Central memory CD4-positive, alpha-beta T cell (primary cell): ENCODE measurements around the gene BTF3.

Experiments used
- DNase-seq: peaks from one replicate; pipeline ENCODE4 v3.0.0; 2022

BTF3 gene

DNA sequence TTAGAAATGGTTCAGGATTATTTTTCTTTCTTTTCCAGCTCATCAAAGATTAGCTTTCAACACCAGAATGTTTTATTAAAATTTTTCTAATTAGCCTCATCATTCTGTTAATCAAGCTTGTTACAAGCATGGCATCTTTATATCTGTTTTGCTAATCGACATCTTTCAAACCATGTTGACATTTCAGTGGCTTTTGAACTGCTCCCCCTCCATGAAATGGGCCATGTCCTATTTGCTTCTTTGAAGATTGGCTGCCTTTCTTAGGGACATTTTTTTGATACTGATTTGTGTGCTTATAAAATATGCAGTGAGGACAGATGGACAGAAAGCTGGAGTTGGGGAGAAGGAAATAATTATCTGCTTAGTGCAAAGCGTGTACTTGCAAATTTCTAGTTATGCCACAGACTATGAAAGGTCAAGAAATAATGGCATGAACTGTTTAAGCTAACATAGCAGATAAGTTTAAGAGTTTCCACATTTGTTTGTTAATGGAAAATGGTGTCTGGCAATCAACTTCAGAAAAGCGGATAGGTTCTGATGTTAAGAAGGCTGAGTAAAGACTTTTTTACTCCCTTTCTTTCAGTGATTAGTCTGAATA, 27.5 kb downstream of the BTF3 start:
- no peak for DNase-seq

DNA sequence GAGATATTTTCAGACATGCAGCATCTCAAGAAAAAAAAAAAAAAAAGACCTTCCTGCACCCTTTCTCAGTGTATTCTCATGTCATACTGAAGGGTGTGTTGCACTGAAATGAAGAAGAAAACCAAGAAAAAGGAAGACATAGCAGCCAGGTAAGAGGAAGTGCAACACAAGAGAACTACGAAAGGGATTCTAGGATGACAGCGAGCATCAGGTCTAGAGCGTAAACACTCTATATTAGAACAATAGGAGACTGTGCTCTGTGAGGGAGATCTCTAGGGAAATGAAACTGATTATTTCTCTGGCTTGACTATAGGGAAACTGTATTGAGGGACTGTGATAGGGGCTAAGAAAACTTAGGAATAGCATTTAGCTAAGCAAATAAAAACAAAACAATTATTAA, 30.0 kb downstream of the BTF3 start:
- no peak for DNase-seq

DNA sequence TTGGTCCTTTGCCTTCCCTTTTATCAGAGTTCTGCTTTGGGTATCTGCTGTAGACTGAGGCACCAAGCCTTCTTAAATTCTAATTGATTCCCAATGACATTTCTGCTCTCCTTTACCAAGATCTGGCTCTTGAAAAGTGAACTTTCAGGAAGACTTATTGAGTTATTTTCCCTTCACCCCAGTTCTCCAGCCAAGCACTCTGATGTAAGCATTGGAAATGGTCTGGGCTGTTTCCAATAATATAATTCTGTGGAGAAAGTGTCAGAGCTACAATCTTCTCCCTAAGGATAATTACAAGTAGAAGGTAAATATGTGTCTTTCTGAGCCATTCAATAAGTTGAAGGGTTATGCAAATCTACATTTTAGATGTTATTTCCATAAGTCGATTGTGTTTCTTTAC, 30.8 kb downstream of the BTF3 start:
- DNase-seq = no peak

GRCh38 chr5:73531356-73531755, 33.1 kb downstream of the BTF3 start:
- no peak for DNase-seq

DNA sequence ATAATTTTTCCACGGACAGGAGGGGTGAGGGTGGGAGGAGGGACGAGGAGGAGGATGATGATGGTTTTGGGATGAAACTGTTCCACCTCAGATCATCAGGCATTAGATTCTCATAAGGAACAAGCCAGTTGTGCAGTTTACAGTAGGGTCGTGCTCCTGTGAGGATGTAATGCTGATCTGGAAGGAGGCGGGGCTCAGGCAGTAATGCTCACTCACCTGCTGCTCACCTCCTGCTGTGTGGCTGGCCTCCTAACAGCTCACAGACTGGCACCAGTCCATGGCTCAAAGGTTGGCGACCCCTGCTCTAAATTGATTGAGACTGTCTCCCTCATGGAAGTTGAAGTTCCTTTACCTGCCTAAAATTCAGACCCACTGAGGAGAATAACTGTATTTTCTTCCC, 34.0 kb downstream of the BTF3 start:
- DNase-seq = no peak

DNA sequence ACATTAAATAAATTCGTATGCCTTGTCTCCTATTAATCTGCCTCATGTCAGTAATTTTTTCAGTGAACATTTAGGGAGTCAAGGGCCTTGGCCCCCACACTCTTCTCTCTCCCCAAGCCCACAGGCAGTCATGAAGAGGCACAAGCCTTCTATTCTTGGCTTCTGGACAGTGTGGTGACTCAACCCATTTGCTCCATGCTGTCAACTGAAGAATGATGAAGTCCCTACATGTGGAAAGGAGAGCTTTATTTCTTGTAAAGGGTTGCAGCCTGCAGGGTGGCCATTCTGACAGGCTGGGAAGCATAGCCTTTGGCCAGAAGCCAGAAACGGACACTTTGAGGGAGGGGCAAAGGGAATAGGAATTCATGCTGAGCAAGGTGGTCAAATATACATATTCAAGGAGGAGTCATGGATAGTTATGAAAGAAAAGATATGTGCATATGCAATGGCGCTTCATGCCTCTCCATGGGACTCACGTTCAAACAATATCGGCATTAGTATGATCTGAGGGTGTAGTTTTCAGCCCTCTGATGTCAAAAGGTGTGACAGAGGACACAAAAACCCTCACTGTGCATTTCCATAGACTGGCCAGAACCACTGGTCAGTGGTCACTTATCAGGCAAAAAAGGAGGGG, 35.9 kb downstream of the BTF3 start:
- DNase-seq = no peak

DNA sequence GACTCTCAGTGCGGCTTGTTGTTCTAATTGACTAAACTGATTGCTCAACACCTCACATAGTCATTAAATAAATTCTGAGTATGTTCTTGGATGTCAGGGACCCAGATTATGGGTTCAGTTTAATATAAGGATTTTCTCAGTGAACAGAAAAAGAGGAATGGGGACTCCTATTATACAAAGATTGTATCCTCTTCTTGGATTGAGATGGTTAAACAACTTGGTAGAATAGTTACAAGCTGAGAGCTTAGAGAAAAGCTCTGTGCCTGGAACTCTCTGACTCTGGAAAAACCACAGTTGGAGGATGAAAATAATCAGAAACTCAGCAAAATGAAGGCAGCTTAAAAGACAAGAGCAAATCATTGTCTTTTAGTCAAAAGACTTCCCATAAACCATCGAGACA, 36.7 kb downstream of the BTF3 start:
- no peak for DNase-seq

DNA sequence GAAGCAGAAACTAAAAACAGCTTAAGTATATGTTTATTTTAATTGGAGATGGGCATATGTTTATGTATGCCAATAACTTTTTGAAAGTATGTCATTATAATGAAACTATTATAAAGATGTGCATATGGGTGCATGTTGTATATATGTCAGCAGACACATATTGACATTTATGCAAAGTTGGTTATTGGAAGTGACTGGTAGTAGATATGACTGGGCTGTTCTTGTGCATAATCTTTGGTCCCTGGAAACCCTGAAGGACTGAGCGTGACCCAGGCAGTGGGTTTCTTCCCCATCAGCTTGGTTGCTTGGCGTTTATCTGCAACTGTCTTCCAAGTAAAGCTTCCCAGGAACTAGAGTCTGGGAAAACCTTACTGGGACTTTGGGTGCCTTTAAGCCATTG, 41.5 kb downstream of the BTF3 start:
- DNase-seq = no peak

DNA sequence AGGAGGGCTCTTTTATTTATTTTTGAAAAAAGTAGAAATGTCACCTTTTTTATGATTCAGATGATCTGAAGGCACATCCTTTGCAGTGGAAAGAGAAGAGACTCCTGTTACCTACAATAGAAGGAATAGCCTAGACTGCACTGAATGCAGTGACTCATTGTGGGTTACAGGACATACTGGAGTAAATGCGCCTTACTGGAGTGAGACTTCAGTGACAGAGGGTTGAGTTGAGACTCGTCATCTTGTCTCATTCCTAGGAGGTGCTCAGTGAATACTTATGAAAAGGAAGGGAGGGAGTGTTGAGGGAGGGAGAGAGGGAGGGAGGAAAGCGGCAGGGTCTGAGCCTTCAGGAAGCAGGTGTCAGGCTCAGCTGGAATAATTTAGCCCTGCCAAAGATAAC, 42.0 kb downstream of the BTF3 start:
- DNase-seq = no peak

DNA sequence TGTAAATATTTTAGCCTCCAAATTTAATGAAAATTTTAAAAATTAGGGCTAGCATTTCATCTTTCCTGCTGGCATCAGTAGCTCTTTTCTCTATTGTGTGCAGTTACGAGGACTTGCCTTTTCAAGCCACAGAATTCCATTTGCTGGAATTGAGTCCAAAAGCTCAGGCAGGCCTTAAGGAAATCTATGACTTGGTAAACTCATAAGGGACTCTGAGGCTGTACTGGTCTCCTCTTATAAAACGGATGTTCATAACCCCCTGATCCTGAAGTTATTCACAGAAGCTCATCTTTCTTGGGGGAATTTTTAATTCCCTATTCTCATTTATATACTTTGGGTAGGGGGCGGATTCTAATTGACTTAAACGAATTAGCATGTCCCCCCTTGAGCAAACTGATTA, 43.8 kb downstream of the BTF3 start:
- DNase-seq = no peak

DNA sequence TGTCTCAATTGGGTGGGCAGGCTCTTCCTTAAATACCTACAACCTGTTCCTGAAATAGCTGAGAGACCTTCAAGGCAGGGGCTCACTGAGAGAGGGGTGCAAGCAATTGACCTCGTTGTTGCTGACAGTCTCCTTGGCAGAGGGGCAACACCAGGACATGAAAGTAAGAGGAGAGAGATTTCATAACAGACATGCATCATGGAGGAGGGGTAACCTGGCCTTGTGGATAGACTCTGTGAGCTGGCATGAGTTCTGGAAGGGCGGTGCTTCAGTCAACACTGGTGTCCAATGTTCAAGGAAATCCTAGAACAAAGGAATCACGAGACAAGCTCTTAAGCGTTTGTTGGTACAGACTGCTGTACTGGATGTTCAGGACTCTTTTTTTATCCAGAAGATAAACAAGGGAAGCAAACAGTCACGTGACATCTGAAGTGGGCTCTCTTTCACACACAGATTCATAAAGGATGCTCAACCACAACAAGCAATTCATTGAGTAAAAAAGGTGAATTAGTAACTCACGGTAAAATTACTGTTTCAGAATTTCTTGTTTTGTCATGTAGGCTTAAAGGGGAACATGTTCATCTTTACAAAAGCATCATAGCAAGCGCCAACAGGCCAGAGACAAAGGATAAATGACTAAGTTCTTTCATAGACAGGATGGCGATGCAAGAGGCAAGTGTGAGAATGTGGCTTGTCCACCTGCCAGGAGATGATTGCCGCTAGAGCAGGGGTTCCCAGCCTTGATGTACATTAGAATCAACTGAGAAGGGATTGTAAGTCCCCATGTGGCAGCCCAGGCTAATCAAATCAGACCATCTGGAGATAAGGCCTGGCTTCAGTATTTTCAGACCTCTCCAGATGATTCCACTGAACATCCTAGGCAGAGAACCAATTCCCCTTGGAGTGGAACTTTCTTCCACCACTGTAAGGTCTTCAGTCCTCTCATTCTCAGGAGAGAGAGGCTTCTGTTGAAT, 46.5 kb downstream of the BTF3 start:
- DNase-seq = no peak

GRCh38 chr5:73545403-73545779, 47.1 kb downstream of the BTF3 start:
- DNase-seq = no peak

DNA sequence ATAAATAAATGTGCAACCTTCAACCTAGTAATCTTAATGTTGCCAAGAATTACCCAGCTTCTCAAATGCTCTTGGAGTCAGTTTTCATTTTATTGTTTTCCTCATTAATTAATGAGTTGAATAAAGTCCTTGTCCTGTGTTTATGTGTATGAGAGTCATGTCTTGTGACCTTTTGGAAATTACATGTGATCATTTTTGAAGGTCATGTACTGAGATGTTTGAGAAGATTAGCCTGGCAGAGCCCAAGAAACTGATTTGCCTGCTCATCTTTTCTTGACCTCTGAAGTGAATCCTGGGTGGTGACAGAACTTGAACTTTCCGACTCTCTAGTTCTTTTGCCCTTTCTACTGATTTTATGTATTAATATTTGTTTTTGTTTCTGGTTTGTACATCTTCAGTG, 51.8 kb downstream of the BTF3 start:
- no peak for DNase-seq

DNA sequence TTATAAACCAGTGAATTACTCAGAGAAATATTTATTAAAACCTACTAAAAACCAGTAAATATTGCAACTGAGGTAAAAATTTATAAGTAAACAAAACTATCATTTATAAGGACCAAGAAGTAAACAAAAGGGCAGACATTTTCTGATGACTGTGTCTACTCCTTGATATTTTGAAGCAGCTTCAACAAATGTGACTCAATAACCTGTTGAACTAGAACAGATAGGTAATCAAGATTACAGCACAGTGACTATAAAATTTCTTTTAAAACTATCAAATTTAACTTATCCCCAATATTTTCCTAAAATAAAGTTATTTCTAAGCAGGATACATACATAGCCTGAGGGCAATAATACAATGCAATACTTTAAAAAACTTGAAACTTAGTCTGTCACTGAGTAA, 54.4 kb downstream of the BTF3 start:
- no peak for DNase-seq
